ENCODE measurements around the gene CTBP2. TPM values are rescaled to one million over a fixed set of nuclear protein-coding genes. Genes with fewer than 3 reads are reported as not detected.

CTBP2 gene
- total RNA-seq, 2 donors from 2014 or later: 1.2 TPM

DNA sequence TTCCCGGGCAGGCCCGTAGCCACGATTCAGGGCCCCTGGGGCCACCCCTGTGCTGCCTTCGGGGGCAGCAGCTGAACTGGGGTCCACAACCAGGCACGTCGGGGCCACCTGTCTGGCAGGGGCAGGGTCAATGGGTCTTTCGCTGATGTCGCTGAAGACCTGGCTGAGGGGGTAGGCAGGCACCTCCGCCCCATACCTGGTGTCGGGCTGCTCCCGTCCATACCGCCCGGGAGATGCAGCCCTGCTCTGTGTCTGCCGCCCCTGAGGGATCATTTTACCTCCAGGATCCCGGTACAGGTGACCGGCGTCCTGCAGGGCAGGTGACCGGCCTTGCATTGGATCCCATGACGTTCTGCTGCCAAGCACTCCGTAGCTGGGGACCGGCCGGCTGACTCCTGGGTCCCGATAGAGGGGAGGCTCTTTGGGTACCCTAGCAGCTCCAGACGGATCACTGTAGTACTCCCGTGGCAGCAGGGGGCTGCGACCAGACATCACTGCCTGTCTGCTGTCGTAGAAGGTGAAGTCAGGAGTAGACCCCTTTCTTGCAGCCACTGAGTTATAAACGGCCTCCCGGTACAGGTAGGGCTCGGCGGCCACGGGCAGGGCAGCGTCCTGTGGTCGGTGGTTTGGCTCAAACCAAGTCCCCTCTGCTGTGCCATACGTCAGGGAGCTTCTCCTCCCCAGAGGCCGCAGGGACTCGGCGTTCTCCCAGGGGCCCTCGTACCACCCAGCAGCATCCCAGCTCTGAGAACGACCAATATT, 133.2 kb downstream of the CTBP2 start:
- Mint-ChIP-seq H3K27ac (no peak overlapping the region), H3K36me3 (no peaks in the 10 kb centered on the region), H3K9me3 (no peaks in the 10 kb centered on the region)
- no peak for ATAC-seq
- no peak for DNase-seq (ENCODE audit: low spot score in 2 of 2)

DNA sequence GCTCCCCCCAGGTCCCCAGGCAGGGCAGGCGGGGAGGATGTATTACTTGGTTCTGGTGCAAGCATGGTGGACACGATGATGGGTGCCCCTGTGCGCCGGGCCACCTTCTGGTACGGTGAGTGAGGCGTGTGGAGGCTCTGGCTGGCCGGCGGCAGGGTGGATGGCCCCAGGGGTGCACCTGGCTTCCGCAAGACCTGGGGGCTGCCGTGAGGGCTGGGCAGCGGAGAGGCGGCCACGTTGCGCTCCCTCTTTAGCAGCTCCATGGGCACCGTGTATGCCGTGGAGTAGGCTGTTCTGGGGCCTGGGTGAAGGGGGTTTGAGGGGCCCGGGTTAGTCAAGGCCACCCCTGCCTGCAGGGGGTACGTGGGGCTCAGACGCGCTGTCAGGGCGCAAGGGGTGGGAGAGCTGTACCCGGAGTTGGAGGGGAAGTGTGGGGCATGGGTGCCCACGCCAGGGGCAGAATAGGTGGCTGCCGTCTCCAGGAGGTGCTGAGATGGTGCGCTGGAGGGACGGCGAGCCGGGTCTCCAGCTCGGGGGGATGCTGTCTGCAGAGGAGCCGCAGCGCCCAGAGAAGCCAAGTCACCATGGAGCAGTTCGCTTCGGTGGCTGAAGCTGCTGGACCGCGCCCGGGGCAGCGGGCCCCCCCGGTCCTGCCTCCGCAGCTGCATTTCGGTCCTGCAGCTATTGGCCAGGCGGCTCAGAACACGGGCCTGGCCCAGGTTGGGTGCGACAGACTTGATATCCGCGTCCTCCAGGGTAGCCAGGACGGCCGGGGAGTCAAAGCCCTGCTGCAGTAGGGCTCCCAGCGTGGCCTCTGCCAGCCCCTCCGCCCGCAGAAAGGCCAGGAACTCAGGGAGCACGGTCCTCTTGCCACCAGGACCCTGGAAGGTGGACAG, 134.1 kb downstream of the CTBP2 start:
- Mint-ChIP-seq H3K36me3 (no peaks in the 10 kb centered on the region), H3K9me3 (no peaks in the 10 kb centered on the region), H3K27ac (no peak overlapping the region)
- ATAC-seq (no peak), DNase-seq (ENCODE audit: low spot score in 2 of 2) (no peak)

DNA sequence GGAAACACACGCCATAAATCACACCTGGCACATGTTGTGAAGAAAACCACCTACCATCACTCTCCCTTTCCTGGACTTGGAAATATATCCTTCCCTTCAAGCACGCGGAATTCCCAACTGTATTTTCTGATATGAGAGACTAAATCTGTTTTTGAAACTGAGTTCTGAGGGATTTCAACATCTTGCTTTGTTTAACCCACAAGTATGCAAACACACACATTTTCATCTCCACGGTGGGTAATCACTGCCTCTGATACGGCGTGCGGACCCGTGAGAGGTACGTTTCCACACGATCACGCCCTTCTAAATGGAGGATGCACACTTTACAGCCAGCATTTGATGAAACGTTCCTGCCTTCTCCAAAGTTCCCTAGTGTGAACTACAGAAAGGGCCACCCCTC, 135.0 kb downstream of the CTBP2 start:
- no peak for ATAC-seq
- H3K27ac Mint-ChIP-seq: no peak overlapping the region
- no peaks in the 10 kb centered on the region for H3K36me3 Mint-ChIP-seq
- no peak for DNase-seq (ENCODE audit: low spot score in 2 of 2)
- no peaks in the 10 kb centered on the region for H3K9me3 Mint-ChIP-seq

DNA sequence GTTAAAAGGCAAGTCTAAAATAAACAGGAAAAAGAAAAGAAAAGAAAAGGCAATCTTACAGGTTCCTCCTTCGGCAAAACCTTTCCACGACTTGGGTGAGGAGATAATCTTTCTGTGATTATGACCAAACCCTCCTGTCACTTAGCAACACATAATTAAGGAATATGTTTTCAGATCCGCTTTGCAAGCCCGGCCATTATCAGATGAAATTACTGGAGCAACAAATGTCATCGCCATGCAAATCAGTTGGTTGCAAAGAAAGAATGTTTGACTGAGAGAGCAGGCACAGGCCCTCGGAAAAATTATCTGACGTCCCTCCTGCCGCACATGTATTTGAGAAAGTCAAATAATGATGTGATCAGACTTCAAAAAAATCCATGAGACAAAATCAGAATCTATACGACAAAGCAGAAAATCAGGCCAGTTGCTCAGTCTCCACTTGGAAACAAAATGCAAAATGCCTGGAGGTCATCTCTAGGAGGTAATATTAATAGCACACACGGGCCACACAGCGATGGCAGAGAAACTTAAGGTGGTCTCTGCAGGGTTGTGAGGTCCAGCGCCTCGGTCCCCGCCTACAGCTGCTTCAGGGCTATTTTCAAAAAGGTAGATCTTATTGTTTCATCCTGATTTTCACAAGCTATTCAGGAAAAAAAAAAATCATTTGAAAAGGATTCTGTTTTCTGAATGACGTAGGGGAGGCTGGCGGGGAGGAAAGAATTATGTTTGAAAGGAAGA, 135.7 kb downstream of the CTBP2 start:
- ATAC-seq: no peak
- DNase-seq (ENCODE audit: low spot score in 2 of 2): no peak
- no peaks in the 10 kb centered on the region for H3K36me3 Mint-ChIP-seq
- no peaks in the 10 kb centered on the region for H3K9me3 Mint-ChIP-seq
- no peak overlapping the region for H3K27ac Mint-ChIP-seq

DNA sequence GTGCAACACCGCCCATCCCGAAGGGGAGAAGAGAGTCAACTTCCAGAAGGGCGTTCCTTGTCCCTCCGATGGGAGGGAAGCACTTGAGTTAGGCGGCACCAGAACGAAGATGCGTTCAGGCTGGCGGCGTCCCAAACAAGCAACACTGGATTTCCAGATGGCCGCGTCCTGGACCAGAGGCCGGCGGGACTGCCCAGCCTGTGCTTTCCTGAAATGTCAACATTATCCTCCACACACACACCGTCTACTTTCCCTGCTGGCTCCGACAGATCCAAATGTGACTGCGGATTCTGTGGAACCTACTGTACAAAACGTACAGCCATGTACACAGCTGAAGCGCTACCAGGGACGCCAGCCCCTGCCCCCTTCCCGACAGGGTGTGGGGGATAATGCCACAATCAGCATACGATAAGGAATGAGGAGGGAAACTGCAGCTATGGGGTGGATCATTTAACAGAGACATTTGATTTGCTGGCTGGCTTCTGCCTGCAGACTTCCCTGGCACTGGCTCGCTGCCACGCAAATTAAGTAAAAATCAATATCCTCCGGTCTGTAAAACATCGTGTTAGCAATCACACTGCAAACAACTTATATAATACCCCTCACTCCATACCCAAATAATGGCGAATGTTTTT, 136.4 kb downstream of the CTBP2 start:
- no peak for ATAC-seq
- no peaks in the 10 kb centered on the region for H3K36me3 Mint-ChIP-seq
- no peak for DNase-seq (ENCODE audit: low spot score in 2 of 2)
- H3K9me3 Mint-ChIP-seq: no peaks in the 10 kb centered on the region
- H3K27ac Mint-ChIP-seq: no peak overlapping the region

DNA sequence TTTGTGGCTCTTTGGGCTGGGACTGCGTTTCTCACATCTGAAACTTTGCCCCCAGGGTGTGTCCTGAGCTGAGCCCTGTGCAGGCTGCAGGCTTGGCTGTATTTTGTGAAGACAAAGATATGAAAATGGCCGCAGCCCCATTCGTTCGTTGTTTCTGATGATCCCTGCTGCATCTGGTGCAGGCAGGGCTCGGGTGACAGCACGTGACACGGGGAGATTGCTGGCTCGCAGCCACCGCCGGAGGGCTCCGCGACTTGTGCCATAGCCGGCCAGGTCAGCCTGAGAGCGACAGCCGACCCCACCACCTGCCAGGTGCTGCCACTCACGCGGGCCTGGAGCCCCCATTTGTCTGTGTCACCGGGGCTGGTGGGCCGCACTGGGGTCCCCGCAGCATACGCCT, 137.1 kb downstream of the CTBP2 start:
- Mint-ChIP-seq H3K9me3 (no peaks in the 10 kb centered on the region), H3K27ac (no peak overlapping the region), H3K36me3 (no peaks in the 10 kb centered on the region)
- DNase-seq (ENCODE audit: low spot score in 2 of 2): no peak
- no peak for ATAC-seq

DNA sequence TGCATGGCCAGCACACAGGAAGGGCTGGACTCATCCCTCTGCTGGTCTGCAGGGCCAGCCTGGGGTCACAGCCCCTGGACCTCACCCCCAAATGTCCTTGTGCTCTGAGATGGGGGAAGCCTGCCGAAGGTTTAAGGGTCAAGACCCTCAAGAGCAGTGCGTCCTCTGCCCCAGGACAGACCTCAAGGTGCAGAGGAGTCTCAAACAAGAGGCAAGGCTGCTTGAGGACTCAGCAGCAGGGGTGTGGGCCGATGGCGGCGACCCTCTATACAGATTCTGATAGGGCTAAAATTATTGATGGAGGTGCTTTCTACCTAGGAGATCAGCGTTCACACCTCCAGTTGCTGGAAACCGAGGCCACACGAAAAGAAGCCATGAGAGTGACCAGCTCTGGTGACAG, 137.7 kb downstream of the CTBP2 start:
- DNase-seq (ENCODE audit: low spot score in 2 of 2) (no peak), ATAC-seq (no peak)
- no peaks in the 10 kb centered on the region for H3K36me3 Mint-ChIP-seq
- no peaks in the 10 kb centered on the region for H3K9me3 Mint-ChIP-seq
- no peak overlapping the region for H3K27ac Mint-ChIP-seq

DNA sequence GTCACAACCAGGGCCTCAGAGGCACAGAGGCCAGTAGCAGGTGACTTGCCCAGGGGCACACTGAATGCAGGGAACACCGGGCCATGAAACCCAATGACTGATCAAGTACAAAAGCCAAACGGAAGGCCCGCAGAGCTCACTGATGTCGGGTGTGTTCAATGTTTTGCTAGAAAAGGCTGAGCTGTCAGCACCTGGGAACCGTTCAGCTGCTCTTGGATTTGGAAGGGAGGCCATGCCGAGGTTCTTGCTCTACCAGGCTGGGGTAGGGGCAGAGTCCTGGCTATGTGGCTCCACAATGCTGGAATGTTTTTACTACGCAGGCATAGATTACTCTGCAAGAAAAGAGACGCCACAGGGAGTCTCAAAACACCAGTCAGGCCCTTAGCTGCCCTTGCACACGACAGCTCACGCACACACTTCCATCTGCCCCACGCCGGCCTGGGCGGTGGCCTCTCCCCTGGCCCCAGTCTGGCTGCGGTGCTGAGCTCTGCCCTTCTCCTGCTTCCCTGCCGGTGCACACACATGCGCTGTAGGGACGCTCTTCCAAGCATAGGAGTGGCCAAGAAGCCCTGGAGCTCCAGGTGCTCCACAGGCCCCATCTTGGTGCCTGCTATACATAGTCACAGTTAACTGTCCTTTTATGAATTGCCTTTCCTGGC, 138.5 kb downstream of the CTBP2 start:
- ATAC-seq: no peak
- Mint-ChIP-seq H3K9me3 (no peaks in the 10 kb centered on the region), H3K27ac (no peak overlapping the region), H3K36me3 (no peaks in the 10 kb centered on the region)
- no peak for DNase-seq (ENCODE audit: low spot score in 2 of 2)

DNA sequence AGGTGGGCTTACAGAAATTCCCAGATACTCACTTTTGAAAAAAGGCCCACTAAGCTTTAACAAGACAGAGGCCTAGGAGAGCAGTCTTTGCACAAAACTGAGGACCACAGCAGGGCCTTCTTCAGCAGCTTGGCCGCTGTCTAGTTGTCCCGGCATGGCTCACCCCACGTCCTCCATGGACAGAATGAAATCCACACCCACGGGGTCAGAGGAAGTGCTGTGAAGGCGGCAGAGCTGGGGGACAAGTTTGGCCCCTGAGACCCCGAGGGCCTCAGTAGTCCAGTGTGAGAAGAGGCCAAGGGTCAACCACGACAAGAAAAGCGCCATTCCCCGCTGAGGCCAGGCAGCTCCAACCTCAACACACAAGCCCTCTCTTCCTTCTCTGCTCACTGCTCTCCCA, 139.5 kb downstream of the CTBP2 start:
- Mint-ChIP-seq H3K9me3 (no peaks in the 10 kb centered on the region), H3K27ac (no peak overlapping the region), H3K36me3 (no peaks in the 10 kb centered on the region)
- DNase-seq (ENCODE audit: low spot score in 2 of 2): no peak
- no peak for ATAC-seq

DNA sequence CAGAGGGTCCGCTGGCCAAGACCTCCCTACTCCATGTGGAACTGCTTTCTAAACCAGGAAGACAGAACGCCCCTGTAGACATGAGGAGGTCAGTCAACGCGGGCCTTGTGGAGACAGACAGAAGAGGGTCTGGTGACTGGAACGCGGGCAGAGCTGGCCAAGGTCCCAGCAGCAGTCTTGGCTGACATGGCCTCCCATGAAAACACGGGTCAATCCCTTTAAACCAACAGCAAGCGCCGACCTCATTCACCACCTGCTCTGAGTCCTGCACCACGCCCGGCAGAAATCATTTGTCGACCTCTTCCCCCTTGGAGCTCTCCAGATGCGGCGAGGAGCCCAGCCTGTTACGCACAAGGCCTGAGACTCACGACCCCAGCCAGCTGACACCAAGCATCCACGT, 140.0 kb downstream of the CTBP2 start:
- no peaks in the 10 kb centered on the region for H3K9me3 Mint-ChIP-seq
- DNase-seq (ENCODE audit: low spot score in 2 of 2): no peak
- ATAC-seq: no peak
- H3K36me3 Mint-ChIP-seq: no peaks in the 10 kb centered on the region
- no peak overlapping the region for H3K27ac Mint-ChIP-seq

DNA sequence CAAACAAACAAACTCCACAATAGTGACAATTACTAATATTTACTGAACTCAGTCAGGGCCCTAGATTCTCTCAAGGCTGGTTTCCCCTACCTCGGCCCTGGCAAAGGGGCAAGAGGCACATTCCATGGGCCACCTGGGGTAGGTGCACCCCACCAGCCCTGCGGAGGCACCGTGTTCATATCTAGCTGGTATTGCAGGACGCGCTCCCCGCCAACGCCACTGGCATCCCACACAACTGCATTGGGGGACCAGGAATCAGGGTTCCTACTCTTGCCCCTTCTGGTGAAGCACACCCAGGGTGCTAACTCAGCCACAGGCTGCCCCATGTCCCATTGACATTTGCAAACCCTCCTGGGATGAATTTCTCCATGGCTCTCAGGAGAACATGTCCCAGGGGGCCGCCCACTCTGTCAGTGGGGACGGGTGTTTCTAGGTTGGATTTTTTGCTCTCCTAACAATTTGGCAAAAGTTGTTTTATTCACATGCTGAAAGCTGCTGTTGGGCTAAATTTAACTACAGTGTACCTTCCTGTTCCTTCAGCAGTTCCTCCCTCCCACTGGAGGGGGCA, 141.7 kb downstream of the CTBP2 start:
- no peaks in the 10 kb centered on the region for H3K9me3 Mint-ChIP-seq
- H3K36me3 Mint-ChIP-seq: no peaks in the 10 kb centered on the region
- no peak overlapping the region for H3K27ac Mint-ChIP-seq
- no peak for DNase-seq (ENCODE audit: low spot score in 2 of 2)
- no peak for ATAC-seq

DNA sequence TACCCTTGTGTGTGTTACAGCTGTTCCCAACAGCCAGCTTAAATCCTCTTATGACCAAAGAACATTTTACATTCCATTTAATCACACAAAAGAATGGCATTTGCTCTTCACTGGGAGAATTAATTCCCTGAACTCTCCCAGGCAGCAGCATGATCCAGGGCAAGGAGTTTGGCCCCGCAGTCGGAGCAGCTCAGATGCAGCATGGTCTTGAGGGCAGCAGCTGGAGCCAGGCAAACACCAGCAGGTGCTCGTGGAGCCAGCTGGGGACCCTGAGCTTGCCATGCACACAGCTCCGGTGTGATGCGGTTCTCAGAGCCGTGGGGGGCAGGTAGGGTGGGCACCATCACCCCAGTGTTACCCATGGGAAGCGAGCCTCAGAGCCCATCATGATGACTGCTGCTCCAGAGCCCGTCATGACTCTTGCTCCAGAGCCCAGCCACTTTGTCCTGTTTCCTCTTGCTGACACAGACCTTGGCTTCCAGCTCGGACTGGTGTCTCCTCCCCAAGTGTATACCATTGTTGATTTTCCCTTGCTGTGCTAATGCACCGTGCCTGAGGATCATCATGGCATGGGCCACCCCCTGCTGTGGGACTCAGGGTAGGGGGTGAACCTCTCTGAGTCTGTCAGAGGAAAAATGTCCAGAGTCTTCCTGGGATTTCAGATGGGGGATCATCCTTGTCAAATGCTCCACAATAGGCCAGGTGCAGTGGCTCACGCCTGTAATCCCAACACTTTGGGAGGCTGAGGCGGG, 142.6 kb downstream of the CTBP2 start:
- no peak for ATAC-seq

DNA sequence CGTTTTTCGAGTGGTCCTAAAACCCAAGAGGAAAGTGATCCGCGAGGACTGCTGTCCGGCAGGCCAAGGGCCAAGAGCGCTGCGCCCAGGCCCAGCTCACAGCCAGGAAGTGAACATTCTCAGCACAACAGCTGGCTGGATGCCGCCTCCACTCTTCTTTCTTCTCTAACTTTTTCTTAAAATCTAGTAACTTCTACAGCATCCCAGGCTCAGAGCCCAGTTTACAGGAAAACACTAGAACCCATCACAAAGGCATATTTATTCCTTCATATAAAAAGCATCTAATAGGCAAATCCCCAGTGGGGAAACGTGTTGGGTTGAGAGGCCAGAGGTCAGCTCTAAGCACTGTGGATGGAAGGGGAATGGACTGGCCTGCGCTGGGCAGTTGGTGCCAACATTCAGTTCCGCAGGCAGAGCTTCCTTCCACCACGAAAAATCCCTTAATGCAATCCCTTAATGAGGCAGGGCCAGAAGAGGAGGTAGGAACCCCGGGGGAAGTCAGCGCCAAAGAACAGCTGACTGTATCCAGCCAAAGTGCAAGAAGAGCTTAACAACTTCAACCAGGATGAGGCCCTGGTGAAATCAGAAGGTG, 143.7 kb downstream of the CTBP2 start:
- DNase-seq (ENCODE audit: low spot score in 2 of 2) (no peak), ATAC-seq (no peak)
- Mint-ChIP-seq H3K36me3 (no peaks in the 10 kb centered on the region), H3K9me3 (no peaks in the 10 kb centered on the region), H3K27ac (no peak overlapping the region)

More for the DNA sequence above, 142.6 kb downstream of the CTBP2 start:
- H3K36me3 Mint-ChIP-seq: no peaks in the 10 kb centered on the region
- H3K9me3 Mint-ChIP-seq: no peaks in the 10 kb centered on the region
- no peak overlapping the region for H3K27ac Mint-ChIP-seq
- DNase-seq (ENCODE audit: low spot score in 2 of 2): no peak

DNA sequence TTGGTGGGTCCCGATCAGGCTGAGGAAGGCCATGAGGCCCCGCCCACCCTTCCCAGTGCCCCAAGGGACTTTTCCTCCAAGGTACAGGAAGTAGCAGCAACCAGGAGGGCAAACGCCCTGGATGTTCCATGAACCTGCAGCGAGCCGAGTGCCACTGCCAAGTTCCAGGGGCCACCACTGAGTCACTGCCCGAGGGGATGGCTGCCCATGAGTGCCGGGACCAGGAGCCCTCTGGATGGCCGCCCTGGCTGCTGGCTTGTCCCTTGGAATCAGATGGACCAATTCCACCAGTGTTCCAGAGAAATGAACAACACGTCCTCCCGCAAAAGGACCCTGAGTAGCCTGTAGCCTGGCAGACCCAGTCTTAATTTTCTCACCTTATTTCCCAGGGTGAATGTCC, 144.2 kb downstream of the CTBP2 start:
- no peaks in the 10 kb centered on the region for H3K9me3 Mint-ChIP-seq
- DNase-seq (ENCODE audit: low spot score in 2 of 2) (no peak), ATAC-seq (no peak)
- H3K27ac Mint-ChIP-seq: no peak overlapping the region
- no peaks in the 10 kb centered on the region for H3K36me3 Mint-ChIP-seq

DNA sequence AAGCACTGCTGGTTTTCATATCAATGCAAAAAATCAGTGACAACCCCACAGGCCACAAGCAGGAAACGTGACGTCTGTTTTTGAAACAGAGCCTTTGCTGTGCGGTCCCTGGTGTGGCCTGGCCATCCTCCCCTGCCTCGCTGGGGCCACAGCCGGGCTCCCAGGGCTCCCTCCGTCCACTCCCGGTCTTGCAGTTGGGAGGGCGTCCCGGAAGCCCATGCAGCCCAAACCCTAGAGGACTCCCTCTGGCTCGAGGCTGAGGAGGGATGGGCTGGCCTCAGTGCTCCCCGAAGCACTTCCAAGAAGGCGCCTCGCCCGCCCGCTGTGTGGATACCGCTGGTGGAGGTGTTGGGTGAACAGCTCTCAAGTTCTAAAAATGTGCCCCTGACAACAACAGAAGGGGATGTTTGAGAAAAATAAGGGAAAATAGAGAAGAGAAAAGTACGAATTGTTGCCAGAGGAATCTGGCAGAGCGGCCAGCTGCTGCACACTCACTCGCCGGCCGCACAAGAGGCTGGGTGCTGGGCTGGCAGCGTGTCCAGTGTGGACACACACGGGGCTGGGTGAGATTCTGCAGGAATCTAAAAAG, 144.9 kb downstream of the CTBP2 start:
- Mint-ChIP-seq H3K27ac (peak overlapping the region in 1 of 2 donors; percentile 29), H3K9me3 (no peaks in the 10 kb centered on the region), H3K36me3 (no peaks in the 10 kb centered on the region)
- ATAC-seq (peak in 1 of 2 donors; percentile 76), DNase-seq (ENCODE audit: low spot score in 2 of 2) (no peak)
